ENCODE results near the gene SNAI1.
A peak's percentile ranks its signal among the peaks of the same experiment; 100 is the strongest.

The SNAI1 gene

GRCh38 chr20:50037123-50037522, 54.3 kb downstream of the SNAI1 start:
- TF ChIP-seq, protein P1, sequence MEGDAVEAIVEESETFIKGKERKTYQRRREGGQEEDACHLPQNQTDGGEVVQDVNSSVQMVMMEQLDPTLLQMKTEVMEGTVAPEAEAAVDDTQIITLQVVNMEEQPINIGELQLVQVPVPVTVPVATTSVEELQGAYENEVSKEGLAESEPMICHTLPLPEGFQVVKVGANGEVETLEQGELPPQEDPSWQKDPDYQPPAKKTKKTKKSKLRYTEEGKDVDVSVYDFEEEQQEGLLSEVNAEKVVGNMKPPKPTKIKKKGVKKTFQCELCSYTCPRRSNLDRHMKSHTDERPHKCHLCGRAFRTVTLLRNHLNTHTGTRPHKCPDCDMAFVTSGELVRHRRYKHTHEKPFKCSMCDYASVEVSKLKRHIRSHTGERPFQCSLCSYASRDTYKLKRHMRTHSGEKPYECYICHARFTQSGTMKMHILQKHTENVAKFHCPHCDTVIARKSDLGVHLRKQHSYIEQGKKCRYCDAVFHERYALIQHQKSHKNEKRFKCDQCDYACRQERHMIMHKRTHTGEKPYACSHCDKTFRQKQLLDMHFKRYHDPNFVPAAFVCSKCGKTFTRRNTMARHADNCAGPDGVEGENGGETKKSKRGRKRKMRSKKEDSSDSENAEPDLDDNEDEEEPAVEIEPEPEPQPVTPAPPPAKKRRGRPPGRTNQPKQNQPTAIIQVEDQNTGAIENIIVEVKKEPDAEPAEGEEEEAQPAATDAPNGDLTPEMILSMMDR (IDR thresholded peaks at IDR 0.05; ENCODE audit: unreplicated experiment in 3 of 3) = no peak
- peaks cover 3% of the 10 kb centered on the region for H3K27me3 Mint-ChIP-seq (ENCODE audit: low read depth)
- no peak overlapping the region for H3K27ac Mint-ChIP-seq
- no peak overlapping the region for H3K4me3 Mint-ChIP-seq
- H3K36me3 Mint-ChIP-seq (ENCODE audit: low read depth) = no peaks in the 10 kb centered on the region
- H3K4me1 Mint-ChIP-seq = peaks cover 12% of the 10 kb centered on the region
- H3K9me3 Mint-ChIP-seq = no peaks in the 10 kb centered on the region

DNA sequence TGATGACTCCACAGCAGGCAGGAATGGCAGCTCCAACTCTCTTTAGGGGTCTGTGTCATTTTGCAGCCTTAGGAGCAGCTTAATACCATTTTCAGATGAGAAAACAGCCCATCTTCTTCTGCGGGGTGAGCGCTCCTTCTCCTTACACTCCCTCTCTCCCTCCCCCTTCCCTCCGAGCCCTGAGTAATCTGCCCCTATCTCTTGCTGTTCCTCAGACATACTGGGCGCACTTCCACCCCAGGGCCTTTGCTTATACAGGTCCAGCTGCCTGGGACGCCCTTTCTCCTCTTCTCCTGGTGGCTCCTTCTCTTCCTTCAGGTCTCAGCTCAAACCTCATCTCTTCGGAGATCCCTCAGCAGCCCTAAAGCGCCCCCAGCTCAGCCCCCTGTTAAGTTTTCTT, 54.8 kb downstream of the SNAI1 start:
- Mint-ChIP-seq H3K27ac (peak overlapping the region in 1 of 3 experiments; percentile 36), H3K9me3 (no peaks in the 10 kb centered on the region), H3K27me3 (ENCODE audit: low read depth) (peaks cover 3% of the 10 kb centered on the region), H3K4me3 (no peak overlapping the region), H3K36me3 (ENCODE audit: low read depth) (no peaks in the 10 kb centered on the region), H3K4me1 (peaks cover 12% of the 10 kb centered on the region)
- TF ChIP-seq, protein P1 (IDR thresholded peaks at IDR 0.05; ENCODE audit: unreplicated experiment in 3 of 3) = no peak

GRCh38 chr20:50038169-50038568, 55.4 kb downstream of the SNAI1 start:
- no peaks in the 10 kb centered on the region for H3K9me3 Mint-ChIP-seq
- no peak overlapping the region for H3K4me3 Mint-ChIP-seq
- no peaks in the 10 kb centered on the region for H3K36me3 Mint-ChIP-seq (ENCODE audit: low read depth)
- H3K27me3 Mint-ChIP-seq (ENCODE audit: low read depth) = peaks cover 3% of the 10 kb centered on the region
- TF ChIP-seq, protein P1 (IDR thresholded peaks at IDR 0.05; ENCODE audit: unreplicated experiment in 3 of 3) = no peak
- H3K4me1 Mint-ChIP-seq = peaks cover 12% of the 10 kb centered on the region
- no peak overlapping the region for H3K27ac Mint-ChIP-seq
